NT2/D1 (cell line): ENCODE results near the gene PRKAR2B.

Source experiments
- SUZ12 ChIP-seq: IDR thresholded peaks from 2 replicates; pipeline ENCODE4 v1.6.1; 2011; ENCODE audit not compliant: insufficient read length, insufficient read depth; ENCODE audit errors: extremely low read depth
- YY1 ChIP-seq: IDR thresholded peaks from 2 replicates; pipeline ENCODE4 v1.6.1; 2011; ENCODE audit not compliant: insufficient read length, insufficient read depth

- no peak for TF ChIP-seq YY1
- no peak for TF ChIP-seq SUZ12
These were observed 118.0 kb downstream of the PRKAR2B start for GRCh38 chr7:107162475-107162874.
